Esophagus muscularis mucosa (tissue), 4 donors: ENCODE measurements around the gene MSANTD1. TPM values are rescaled to one million over a fixed set of nuclear protein-coding genes. Genes with fewer than 3 reads are reported as not detected.

Experiments used
- DNase-seq: peaks from one replicate; pipeline ENCODE4 v3.0.0-alpha.2; 2017; ENCODE audit errors: extremely low spot score
- H3K27ac ChIP-seq, 4 donors: fragments of 200-600 bp; sonication (generic); replicated peaks in 1 of 4; 1 replicate in 3 of 4; 2 replicates in 1 of 4; pipeline ENCODE4 v1.5.1; 2016 to 2019; ENCODE audit warnings: mild to moderate bottlenecking in 1 of 4
- H3K27me3 ChIP-seq, 4 donors: fragments of 200-600 bp; sonication (generic); one replicate each; pipeline versions ENCODE4 v1.5.1 to v1.6.0; 2016 to 2019
- H3K36me3 ChIP-seq, 4 donors: fragments of 200-600 bp; sonication (generic); one replicate each; pipeline ENCODE4 v1.5.1; 2016 to 2019
- H3K4me1 ChIP-seq, 4 donors: fragments of 200-600 bp; sonication (generic); one replicate each; pipeline ENCODE4 v1.5.1; 2016 to 2019
- H3K4me3 ChIP-seq, 4 donors: fragments of 200-600 bp; sonication (generic); 1 replicate in 2 of 4; 2 replicates in 2 of 4; pipeline ENCODE4 v1.5.1; 2016 to 2019; ENCODE audit warnings: mild to moderate bottlenecking in 4 of 4, moderate library complexity in 1 of 4
- H3K9me3 ChIP-seq, 4 donors: fragments of 200-600 bp; sonication (generic); 1 replicate in 3 of 4; 2 replicates in 1 of 4; pipeline ENCODE4 v1.5.1; 2016 to 2019
- CTCF ChIP-seq, 3 experiments: fragments of 200-600 bp in 2 of 3; fragments of 450-650 bp in 1 of 3; sonication (generic) in 2 of 3; IDR thresholded peaks; one replicate each; pipeline ENCODE4 v1.5.1; 2017 to 2019; ENCODE audit warnings: antibody characterized with exemption in 3 of 3, mild to moderate bottlenecking in 2 of 3, moderate library complexity in 1 of 3
- EP300 ChIP-seq: sonication (generic); formaldehyde crosslinking; IDR thresholded peaks from one replicate; pipeline ENCODE4 v1.6.1; 2017; ENCODE audit warnings: antibody characterized with exemption
- POLR2A ChIP-seq: fragments of 450-650 bp; IDR thresholded peaks from one replicate; pipeline ENCODE4 v1.6.1; 2017; ENCODE audit warnings: antibody characterized with exemption, moderate library complexity, mild to moderate bottlenecking, low read depth
- POLR2AphosphoS5 ChIP-seq, 2 donors: sonication (generic); formaldehyde crosslinking; IDR thresholded peaks; one replicate each; pipeline ENCODE4 v1.6.1; 2017; ENCODE audit warnings: antibody characterized with exemption in 2 of 2
- WGBS: methylation state at CpG from one replicate; pipeline ENCODE4 v1.1.5; 2018; 5-methylcytosine and 5-hydroxymethylcytosine counted together
- intact Hi-C: fragments of 100-400 bp; cut with DNase I; formaldehyde crosslinking; loops from one replicate; pipeline ENCODE4 v1.15.1; 2023
- total RNA-seq, 4 donors: library from RNA; depleted of rRNA; stranded (reverse); fragments of >200 nt; gene quantifications; one replicate each; pipeline versions ENCODE4 v1.1.0 to v1.2.1, GENCODE V29; 2016

The MSANTD1 gene
- total RNA-seq, 4 donors from 2014 or later, result 0.06 to 0.83 (median 0.40) TPM

- DNase-seq, result no peak
- Histone ChIP-seq H3K27me3 (no peaks in the 10 kb centered on the region), H3K27ac (no peak overlapping the region), H3K4me3 (no peak overlapping the region), H3K9me3 (no peaks in the 10 kb centered on the region), H3K4me1 (no peaks in the 10 kb centered on the region), H3K36me3 (peaks cover 0 to 17% (median 7%) of the 10 kb centered on the region in 4 donors)
- TF ChIP-seq CTCF (IDR thresholded peaks at IDR 0.05) (no peak), EP300 (no peak), POLR2AphosphoS5 (IDR thresholded peaks at IDR 0.05) (no peak), POLR2A (no peak)
- WGBS, result 91% methylated on average over 21 of the region's 21 CpGs
- intact Hi-C loops, result no loop called here
Observed at GRCh38 chr4:3256230-3257102, 7.5 kb downstream of the MSANTD1 start.

DNA sequence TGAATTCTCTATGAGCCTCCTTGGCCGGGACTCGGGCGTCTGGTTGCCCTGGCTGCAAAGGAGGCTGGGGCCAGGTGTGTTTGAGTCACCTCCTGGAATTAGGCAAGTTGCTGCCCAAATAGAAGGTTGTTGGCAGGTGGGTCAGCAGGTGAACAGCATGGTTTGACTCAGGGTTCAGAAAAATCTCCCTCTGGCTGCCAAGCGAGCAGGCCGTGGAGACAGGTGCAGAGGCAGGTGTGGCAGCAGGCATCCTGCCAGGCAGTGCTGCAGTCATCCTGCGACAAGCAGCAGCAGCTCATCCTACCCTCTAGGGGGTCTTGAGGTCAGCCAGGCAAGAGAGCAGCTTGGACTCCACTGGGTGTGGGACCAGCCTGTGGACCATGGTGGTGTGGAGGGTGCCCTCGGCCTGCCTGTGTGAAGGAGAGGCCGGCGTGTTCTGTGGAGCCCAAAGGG, 8.2 kb downstream of the MSANTD1 start:
- no peaks in the 10 kb centered on the region for H3K9me3 ChIP-seq
- intact Hi-C loops, result no loop called here
- TF ChIP-seq POLR2AphosphoS5 (IDR thresholded peaks at IDR 0.05) (no peak), EP300 (no peak), CTCF (IDR thresholded peaks at IDR 0.05) (no peak), POLR2A (no peak)
- no peak for DNase-seq
- H3K4me3 ChIP-seq, result no peak overlapping the region
- no peaks in the 10 kb centered on the region for H3K27me3 ChIP-seq
- 99% methylated on average over 6 of the region's 9 CpGs for WGBS
- H3K36me3 ChIP-seq, result peaks cover 0 to 17% (median 7%) of the 10 kb centered on the region in 4 donors
- no peak overlapping the region for H3K27ac ChIP-seq
- no peaks in the 10 kb centered on the region for H3K4me1 ChIP-seq

GRCh38 chr4:3257556-3258482, 8.9 kb downstream of the MSANTD1 start:
- Histone ChIP-seq H3K27ac (no peak overlapping the region), H3K4me1 (no peaks in the 10 kb centered on the region), H3K27me3 (no peaks in the 10 kb centered on the region), H3K4me3 (no peak overlapping the region), H3K36me3 (peaks cover 0 to 17% (median 7%) of the 10 kb centered on the region in 4 donors), H3K9me3 (no peaks in the 10 kb centered on the region)
- no peak for TF ChIP-seq CTCF (IDR thresholded peaks at IDR 0.05)
- no peak for TF ChIP-seq POLR2AphosphoS5 (IDR thresholded peaks at IDR 0.05)
- no peak for DNase-seq
- 93% methylated on average over 25 of the region's 29 CpGs for WGBS
- intact Hi-C loops, result no loop called here

- no peak for DNase-seq
- Histone ChIP-seq H3K4me1 (no peaks in the 10 kb centered on the region), H3K4me3 (no peak overlapping the region), H3K9me3 (no peaks in the 10 kb centered on the region), H3K27me3 (no peaks in the 10 kb centered on the region), H3K27ac (no peak overlapping the region), H3K36me3 (peaks cover 0 to 5% (median 0%) of the 10 kb centered on the region in 4 donors)
- intact Hi-C loops, result no loop called here
- TF ChIP-seq POLR2A (no peak), EP300 (no peak), CTCF (IDR thresholded peaks at IDR 0.05) (no peak), POLR2AphosphoS5 (IDR thresholded peaks at IDR 0.05) (no peak)
- 90% methylated on average over 24 of the region's 35 CpGs for WGBS
Observed at GRCh38 chr4:3261411-3262207, 12.7 kb downstream of the MSANTD1 start.
